ENCODE data around the gene STXBP6. TPM values are rescaled to one million over a fixed set of nuclear protein-coding genes. Genes with fewer than 3 reads are reported as not detected.

STXBP6 gene
- total RNA-seq, 1 donor from 2014 or later = 0.06 TPM

DNA sequence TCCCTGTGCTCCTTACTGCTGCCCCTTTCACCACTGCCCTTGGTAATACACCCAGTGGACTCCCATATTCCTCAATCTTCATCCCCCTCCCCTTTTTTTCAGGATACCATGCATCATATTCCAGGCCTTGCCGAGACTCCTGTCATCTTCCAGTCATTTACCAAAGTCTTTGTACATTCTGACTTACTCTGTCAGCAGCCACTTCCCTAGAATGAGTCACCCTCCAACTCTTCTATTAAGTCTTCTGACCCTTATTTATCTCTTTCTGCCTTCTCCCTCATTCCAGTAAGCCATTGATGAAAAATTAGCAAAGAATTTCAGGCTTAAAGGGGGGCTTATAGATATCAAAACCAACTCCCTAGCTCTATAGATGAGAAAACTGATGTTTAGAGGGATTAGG, 128.0 kb downstream of the STXBP6 start:
- DNase-seq (ENCODE audit: extremely low read depth, low read depth, low spot score) = no peak

DNA sequence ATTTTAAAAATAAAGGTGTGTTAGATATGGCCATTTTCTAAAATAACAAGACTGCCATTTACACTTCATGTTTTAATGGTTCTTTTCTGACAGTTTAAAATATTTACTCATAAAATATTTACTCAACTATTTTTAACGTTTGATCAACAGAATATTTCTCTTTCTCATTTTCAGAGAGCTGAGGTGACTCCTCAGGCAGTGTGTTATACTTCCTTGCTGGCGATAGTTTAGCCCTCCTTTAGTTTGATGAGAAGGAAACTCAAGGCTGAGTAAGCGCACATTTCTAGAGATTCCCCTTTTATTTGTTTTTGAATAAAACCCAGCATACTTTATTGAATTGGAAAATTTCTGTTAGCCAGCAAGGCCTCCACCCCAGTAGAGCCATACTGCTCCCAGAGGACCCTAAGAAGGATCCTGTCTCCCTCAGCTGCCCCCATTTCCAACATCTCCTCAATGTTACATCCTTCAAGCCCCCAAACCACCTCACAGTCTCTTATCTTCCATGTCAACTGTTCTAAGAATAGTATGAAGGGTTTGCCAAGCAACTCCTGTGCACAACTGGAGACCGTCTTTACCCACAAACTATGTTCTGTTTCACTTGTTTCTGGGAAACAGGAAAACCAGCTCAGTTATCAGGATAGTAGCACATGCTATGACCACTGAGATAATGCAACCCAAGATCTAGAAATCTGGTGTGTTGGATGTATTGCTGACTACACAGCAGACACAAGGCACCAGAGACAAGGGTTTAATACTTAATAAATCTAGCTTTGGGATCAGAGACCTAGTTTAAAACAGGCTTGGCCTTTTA, 129.5 kb downstream of the STXBP6 start:
- no peak for DNase-seq (ENCODE audit: extremely low read depth, low read depth, low spot score)

DNA sequence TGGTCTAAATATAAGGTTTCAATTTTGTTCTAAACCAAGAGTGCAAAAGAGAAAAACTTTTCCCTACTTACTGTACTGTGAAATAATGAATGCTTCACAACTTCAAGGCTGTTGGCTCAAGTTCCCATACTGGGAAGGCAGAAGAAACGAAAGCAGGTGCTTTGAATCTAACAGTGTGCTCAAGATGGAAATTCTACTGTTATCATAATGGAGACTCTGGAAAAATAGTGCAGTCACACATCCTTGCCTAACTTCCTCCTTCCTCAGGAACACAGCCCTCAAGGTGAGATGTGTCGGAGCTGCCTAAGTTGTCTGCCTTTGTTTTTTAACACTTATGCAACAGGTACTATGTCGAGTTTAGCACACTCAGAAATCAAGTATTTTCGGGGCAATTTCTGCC, 131.1 kb downstream of the STXBP6 start:
- DNase-seq (ENCODE audit: extremely low read depth, low read depth, low spot score) = no peak

DNA sequence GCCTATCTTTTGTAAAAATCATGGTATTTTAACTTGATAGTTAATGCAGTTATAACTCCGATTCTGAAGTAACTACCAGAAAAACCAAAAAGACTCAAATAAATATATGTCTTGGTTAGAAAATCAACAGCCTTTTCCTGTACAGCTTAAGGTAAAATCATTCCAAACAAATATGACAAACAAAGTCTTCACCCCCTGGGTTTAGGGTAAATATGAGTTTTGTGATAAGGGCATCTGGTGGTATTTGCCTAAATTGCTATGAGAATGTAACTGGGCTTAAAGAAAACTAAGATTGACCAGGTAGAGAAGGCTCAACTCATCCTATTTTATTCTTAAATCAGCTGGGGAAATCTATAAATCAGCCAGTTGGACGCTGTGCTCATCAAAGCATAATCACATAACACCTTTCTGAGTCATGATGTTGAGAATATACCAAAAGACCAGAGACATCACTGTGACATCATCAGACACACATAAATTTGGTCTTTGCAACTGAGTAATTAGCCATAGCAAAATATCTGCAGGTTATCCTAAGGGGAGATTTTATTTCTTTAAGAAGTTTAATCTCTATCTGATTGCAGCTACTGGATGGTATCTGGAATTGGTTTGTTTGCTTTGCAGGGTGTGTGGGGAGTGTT, 133.9 kb downstream of the STXBP6 start:
- DNase-seq (ENCODE audit: extremely low read depth, low read depth, low spot score) = no peak

DNA sequence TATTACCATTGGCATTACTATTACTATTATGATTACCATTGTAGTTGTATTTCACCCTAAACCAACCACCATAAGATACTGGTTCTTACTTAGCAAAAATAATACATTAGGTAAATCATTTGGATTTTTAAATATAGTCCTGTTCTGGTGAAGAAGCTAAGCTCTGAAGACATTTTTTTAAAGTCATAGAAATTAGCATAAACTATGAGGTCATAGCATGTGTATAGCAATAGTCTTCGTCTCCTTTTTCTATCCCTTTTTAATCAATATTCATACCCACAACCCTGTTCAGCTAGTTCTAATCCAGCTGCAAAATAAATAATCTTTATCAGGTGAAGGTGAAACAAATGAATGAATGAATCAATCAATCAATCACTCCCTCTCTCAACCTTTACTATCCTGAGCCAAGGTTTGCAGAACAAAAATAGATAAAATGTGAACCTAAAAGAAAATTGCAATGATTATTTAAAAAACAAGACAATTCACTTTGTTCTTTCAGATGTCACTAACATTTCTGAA, 134.5 kb downstream of the STXBP6 start:
- no peak for DNase-seq (ENCODE audit: extremely low read depth, low read depth, low spot score)

DNA sequence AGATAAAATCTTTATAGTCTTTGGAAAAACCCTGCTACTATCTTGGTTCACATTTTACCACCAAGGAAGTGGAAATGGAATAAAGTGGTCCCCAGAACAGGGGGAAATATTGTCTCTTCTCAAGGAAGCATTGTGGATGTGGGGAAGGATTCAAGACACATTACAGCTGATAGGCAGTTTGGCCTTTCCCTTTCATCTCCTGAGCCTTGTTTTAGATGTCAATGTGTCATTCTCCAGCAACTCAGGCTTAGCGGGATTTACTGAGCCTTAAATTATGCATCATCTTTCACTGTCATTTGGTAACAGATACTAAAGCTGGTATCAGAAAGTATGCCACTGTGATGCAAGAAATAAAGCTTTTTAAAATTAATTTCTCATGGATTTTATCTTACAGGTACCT, 136.2 kb downstream of the STXBP6 start:
- DNase-seq (ENCODE audit: extremely low read depth, low read depth, low spot score) = no peak

DNA sequence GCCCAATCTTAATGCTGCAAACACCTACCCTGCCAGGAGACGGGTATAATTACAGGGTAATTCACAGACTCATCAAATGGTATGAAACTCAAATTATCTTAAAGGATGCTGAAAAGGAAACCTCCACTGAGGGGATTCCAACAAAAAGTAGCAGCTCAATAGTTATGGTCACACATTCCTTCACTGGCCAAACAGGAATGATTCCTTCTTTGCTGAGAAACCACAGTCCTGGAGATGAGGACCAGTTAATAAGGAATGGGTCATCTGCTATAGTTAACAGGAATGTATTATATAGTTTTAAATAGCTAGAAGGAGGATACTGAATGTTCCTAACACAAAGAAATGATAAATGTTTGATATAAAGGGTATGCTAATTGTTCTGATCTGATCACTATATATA, 136.9 kb downstream of the STXBP6 start:
- DNase-seq (ENCODE audit: extremely low read depth, low read depth, low spot score) = no peak

DNA sequence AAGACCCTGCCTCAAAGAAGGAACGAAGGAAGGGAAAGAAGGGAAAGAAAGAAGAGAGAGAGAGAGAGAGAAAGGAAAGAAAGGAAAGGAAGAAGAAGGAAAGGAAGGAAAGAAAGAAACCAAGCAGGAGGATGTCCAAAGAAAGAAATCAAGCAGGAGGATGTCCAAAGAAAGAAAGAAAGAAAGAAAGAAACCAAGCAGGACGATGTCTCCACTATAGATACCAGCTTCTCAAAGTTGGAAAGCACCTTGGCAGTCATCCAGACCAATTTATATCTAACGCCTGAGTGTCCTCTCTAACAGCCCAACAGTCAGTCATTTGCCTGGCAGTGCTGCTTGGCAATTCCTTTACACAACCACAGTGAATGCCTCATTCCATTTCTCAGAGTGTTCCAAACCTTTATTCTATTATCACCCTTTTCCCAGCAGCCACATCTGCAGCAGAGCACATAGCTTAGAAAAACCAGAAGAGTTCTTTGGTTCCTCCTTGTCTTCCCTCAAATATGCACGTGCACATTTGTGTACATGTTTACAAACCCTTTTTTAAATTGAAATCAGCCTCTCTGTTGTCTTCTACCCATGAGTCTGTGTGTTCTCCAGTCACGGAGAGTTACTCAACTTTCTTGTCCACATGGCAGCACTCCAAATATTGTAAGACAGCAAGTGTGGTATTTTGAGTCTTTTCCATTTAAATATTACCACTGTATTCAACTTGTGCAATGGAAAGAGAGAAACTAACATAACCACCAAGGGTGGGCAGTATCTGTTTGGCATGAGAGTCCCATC, 138.4 kb downstream of the STXBP6 start:
- no peak for DNase-seq (ENCODE audit: extremely low read depth, low read depth, low spot score)

DNA sequence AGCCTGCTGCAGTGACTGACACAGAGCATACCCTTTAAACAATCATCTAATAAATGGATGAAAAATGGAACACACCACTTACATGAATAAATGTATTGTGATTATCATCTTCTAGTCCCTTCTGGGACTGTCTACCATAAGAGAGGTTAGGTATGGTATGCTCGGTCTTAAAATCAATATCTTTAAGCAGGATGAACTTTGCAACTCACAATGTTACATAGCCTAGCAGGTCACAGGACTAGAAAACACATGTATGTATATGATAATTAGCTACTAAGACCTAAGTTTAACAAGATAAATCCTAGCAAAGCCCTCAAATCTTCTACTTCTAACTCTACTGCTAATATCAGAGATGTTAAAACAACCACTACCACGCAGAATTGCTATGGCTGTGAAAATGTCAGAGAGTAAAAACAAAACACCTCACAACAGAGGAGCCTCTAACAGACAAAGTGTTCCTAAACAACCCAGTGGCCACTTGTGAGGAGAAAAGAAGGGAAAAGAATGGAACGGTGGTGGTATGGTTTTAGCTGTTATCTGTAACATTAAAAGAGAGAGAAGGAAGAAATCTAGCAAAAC, 139.4 kb downstream of the STXBP6 start:
- DNase-seq (ENCODE audit: extremely low read depth, low read depth, low spot score) = no peak

DNA sequence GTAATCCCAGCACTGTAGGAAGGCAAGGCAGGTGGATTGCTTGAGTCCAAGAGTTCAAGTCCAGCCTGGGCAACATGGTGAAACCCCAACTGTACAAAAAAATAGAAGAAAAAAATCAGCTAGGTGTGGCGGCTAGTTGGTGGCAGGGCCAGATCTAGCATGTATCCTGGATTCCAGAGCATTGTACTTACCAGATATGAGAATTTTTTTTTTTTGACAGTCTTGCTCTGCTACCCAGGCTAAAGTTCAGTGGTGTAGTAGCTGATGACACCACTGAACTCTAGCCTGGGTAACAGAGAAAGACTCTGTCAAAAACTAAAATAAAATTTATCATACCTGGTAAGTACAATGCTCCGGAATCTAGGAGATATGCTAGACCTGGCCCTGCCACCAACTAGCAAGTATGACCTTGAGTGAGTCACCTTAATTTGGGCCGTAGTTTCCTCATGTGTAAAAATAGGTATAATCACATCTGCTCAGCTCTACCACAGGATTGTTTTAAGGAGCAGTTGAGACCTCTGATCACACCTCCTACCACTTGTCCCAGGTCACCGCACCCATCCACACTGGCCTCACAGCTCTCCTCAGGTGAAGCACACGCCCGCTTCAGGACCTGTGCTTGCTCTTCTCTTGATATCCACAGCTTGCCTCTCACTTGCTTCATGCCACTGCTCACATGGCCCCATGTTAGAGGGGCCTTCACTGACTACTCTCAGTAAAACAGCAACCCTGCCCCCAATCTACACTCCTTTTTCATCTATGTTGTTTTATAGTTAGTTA, 140.2 kb downstream of the STXBP6 start:
- no peak for DNase-seq (ENCODE audit: extremely low read depth, low read depth, low spot score)

DNA sequence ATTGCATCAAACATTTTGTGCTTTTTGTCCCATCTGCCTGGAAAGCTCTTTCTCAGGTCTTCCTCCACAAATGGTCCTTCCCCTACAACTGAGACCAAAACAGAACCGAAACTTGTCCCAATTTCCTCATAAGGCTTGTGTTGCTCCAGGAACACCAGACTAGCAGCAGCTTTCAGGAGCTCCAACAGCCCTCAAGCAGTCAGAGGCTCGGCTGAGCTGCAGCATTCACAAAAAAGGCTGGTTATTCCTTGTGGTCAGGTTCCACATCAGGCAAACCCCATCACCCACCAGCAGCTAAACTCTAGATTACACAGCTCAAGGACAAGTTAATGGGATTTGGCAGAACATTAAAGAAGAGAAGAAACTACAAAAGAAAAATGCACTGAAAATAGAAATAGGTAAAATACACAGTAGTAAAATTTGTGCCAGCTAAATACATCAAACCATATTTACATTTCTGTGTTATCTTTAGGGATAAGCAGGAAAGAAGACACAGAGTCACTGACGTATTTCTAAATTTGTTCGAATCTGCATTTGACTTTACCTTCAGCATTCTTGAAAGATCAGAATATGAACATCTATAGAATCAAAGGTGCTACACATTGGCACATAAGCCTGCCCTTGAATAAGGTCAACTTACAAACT, 141.2 kb downstream of the STXBP6 start:
- DNase-seq (ENCODE audit: extremely low read depth, low read depth, low spot score) = no peak

DNA sequence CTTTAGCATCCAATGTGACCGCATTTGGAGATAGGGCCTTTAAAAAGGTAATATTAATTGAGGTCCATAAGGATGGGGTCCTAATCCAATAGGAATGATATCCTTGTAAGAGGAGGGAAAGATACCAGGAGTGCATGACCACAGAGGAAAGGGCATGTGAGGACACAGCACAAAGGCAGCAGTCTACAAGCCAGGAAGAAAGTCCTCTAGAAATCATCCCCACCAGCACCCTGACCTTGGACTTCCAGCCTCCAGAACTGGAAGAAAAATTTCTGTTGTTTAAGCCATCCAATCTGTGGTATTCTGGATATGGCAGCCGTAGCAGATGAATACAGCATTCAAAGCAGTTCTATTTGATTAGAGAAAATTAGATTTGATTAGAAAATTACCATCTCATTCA, 145.4 kb downstream of the STXBP6 start:
- no peak for DNase-seq (ENCODE audit: extremely low read depth, low read depth, low spot score)

DNA sequence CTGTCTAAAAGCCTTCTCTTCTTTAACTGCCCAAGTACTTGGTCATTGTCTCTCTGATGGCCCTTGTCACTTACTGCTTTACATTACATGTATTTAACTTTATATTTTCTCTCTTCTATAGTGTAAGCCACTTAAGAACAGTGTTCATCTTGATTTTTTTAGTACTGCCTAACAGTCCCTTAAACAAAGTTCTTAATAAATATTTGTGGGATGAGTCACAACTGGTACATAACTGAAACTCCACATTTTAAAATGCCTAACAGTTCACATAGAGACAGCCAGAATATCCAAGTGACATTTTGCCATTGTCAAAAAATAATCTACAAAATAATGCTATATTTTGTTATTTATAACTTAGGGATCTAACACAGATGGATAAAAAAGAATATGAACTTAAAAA, 146.6 kb downstream of the STXBP6 start:
- DNase-seq (ENCODE audit: extremely low read depth, low read depth, low spot score) = no peak

DNA sequence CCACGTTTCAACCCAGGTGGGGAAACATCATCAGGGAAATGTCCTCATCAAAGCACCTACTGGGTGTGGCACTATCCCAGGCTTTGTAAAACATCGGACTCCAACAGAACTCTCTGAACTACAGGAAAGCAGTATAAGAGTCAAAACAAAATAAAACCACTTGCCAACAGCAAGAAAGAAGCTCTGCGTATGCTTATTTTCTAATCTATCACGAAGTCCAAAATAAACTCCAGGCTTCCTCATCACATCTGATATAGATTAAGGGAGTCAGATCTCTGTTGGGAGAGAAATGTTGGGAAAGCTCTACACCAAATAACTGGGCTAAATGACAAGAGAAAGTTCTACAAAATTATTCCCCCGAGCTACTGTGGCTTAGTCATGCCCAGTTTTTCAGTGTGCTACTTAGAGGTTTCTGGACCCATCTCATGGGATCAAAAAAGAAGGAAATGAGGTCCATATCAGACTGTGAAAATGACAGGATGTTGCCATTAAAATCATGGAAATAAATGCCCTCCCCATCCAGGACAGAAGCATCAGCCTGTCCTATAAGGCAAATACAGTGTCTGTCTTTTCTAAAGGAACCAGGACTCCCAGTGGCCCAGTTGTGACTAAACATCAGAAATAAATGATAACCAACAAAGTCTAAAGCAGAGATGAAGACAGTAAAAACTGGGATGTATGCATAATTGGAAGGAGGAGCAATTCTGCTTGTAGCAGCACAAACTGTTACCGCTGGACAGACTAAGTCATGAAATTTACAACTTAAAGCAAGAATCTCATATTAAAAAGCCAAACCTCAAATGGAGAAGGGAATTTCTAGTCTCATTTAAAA, 149.5 kb downstream of the STXBP6 start:
- DNase-seq (ENCODE audit: extremely low read depth, low read depth, low spot score) = no peak

DNA sequence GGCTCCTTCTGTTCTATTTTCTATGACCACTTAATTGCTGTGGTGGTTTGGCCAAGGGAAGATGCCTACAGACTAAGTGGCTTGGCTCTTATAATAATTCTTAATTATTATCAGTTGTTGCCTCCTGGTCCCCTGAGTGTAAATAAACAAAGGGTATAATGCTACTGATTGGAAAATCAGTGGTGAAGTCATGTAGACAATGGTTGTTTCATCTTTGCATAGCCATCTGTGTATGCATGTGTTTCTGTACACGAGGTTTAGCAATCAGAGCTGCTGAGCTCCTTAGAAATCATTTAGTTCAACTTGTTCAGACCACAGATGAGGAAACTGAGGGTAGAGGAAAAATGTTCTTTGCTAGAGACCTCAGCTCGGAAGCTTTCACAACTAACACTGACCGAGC, 152.2 kb downstream of the STXBP6 start:
- DNase-seq (ENCODE audit: extremely low read depth, low read depth, low spot score) = no peak

DNA sequence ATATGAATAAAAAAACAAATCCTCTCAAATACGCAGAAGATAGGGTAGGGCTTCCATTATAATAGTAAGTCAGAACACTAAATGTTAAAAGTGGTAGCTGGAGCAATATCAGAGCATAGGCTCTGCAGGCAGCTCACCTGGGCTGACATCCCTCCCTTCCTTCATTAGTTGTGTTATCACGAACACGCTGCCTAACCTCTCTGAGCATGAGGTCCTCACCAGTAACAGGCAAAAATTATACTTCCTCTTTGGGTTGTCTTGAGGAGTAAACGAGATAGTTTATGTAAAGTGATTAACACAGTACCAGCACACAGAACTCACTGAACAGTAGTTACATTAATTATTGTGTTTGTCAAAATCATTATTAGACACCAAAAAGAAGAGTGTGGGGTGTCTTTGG, 154.3 kb downstream of the STXBP6 start:
- DNase-seq (ENCODE audit: extremely low read depth, low read depth, low spot score) = no peak

DNA sequence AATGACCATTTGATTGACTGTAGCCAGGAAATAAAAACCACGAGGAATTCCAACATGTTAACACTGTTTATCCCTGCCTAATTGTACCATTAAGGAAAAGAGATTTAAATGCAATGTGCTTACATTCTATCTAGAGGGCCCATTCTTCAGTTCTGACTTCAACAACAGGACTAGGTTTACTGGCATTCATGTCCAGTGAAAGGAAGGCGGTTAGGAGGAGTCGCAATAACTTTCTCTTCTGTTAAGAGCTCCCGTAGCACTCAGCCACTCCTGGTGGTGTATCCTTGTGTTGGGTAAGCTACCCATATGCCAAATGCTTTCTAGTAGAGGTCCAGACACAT, 154.7 kb downstream of the STXBP6 start:
- no peak for DNase-seq (ENCODE audit: extremely low read depth, low read depth, low spot score)

DNA sequence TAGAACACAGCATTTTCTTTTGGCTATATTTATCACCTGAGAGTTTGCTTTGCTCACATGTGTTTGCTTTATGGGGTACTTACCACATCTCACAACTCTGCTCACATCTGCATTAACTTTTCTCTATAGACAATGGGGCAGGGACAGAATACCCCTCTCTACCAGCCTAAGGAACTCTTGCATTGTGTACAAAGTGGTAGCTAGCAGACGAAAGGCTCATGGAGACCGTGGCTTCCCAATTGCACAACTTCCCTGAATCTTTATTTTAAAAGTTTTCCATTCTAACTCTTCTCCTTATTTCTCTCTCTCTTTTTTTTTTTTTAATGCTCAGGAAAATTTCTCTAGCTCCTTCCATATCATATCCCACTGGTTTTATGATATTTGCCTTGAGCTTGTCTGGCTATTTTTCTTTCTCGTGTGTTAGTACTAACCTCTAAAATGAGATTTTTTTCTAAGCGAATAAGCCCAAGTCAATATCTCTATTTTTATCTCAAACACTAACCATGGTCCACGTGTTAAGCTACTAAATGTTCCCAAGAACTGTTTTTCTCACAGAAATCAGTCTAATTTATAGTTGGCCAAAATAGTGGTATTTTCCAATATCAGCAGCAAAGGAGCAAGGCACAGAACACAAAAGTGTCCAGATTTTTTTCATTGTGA, 155.2 kb downstream of the STXBP6 start:
- DNase-seq (ENCODE audit: extremely low read depth, low read depth, low spot score) = no peak
